Neural progenitor cell (in vitro differentiated cells): ENCODE measurements around the gene NBAS. TPM values are rescaled to one million over a fixed set of nuclear protein-coding genes. Genes with fewer than 3 reads are reported as not detected.

Experiments used
- DNase-seq: peaks from one replicate; pipeline ENCODE4 v3.0.0-alpha.2; 2016; ENCODE audit warnings: low spot score
- H2AFZ ChIP-seq: fragments of 200-600 bp; sonication (generic); replicated peaks from 2 replicates; pipeline ENCODE4 v1.6.1; 2016; ENCODE audit warnings: antibody characterized with exemption
- H3F3A ChIP-seq: fragments of 200-600 bp; sonication (generic); 2 replicates; pipeline ENCODE4 v1.6.1; 2016; ENCODE audit warnings: antibody characterized with exemption, low read depth
- H3K27ac ChIP-seq: fragments of 200-600 bp; sonication (generic); 2 replicates; pipeline ENCODE4 v1.5.1; 2016; ENCODE audit warnings: mild to moderate bottlenecking
- H3K27me3 ChIP-seq: fragments of 200-600 bp; sonication (generic); 2 replicates; pipeline ENCODE4 v1.6.1; 2016; ENCODE audit warnings: mild to moderate bottlenecking, moderate library complexity
- H3K36me3 ChIP-seq: fragments of 200-600 bp; sonication (generic); 2 replicates; pipeline ENCODE4 v1.5.1; 2016
- H3K4me1 ChIP-seq: fragments of 200-600 bp; sonication (generic); 2 replicates; pipeline ENCODE4 v1.6.1; 2016; ENCODE audit warnings: mixed run types
- H3K4me2 ChIP-seq: fragments of 200-600 bp; sonication (generic); 2 replicates; pipeline ENCODE4 v1.6.1; 2016
- H3K4me3 ChIP-seq: fragments of 200-600 bp; sonication (generic); 2 replicates; pipeline ENCODE4 v1.5.1; 2016
- H3K79me2 ChIP-seq: fragments of 200-600 bp; sonication (generic); 2 replicates; pipeline ENCODE4 v1.6.1; 2016; ENCODE audit warnings: low read depth
- H3K9ac ChIP-seq: fragments of 200-600 bp; sonication (generic); 2 replicates; pipeline ENCODE4 v1.6.1; 2016
- H3K9me3 ChIP-seq: fragments of 200-600 bp; sonication (generic); 2 replicates; pipeline ENCODE4 v1.5.1; 2016; ENCODE audit warnings: low read depth
- H4K20me1 ChIP-seq: fragments of 200-600 bp; sonication (generic); 2 replicates; pipeline ENCODE4 v1.6.1; 2016; ENCODE audit warnings: low read depth
- H3K27ac Mint-ChIP-seq: 3 replicates; pipeline ENCODE4 v1.8.0; 2021; ENCODE audit warnings: mixed read lengths
- H3K27me3 Mint-ChIP-seq: 2 replicates; pipeline ENCODE4 v1.8.0; 2022; ENCODE audit warnings: low read depth, mild to moderate bottlenecking, inconsistent platforms, moderate library complexity, mixed read lengths; ENCODE audit not compliant: insufficient read depth
- H3K36me3 Mint-ChIP-seq: 3 replicates; pipeline ENCODE4 v1.8.0; 2021; ENCODE audit warnings: mixed read lengths
- H3K4me1 Mint-ChIP-seq: 3 replicates; pipeline ENCODE4 v1.8.0; 2021; ENCODE audit warnings: mixed read lengths
- H3K4me3 Mint-ChIP-seq: 3 replicates; pipeline ENCODE4 v1.8.0; 2021; ENCODE audit warnings: mild to moderate bottlenecking, moderate library complexity, mixed read lengths
- H3K9me3 Mint-ChIP-seq: 3 replicates; pipeline ENCODE4 v1.8.0; 2020; ENCODE audit warnings: mixed read lengths
- CTCF ChIP-seq: fragments of 200-600 bp; sonication (generic); IDR thresholded peaks from 2 replicates; pipeline ENCODE4 v1.5.1; 2017; ENCODE audit warnings: antibody characterized with exemption, mild to moderate bottlenecking
- EZH2 ChIP-seq: fragments of 200-600 bp; sonication (generic); IDR thresholded peaks from 2 replicates; pipeline ENCODE4 v1.6.1; 2017; ENCODE audit warnings: antibody characterized with exemption, mild to moderate bottlenecking, moderate library complexity
- EZH2phosphoT487 ChIP-seq: fragments of 200-600 bp; sonication (generic); IDR thresholded peaks from 2 replicates; pipeline ENCODE4 v1.6.1; 2017; ENCODE audit warnings: antibody characterized with exemption
- total RNA-seq: library from RNA; depleted of rRNA; stranded (reverse); fragments of >200 nt; gene quantifications from 2 replicates; pipeline ENCODE4 v1.2.3, GENCODE V29; 2015; ENCODE audit warnings: low replicate concordance

The NBAS gene
- total RNA-seq, 1 donor from 2014 or later = 58.0 TPM

GRCh38 chr2:15435474-15435873 lies 125.7 kb downstream of the NBAS start:
- H3K9me3 Mint-ChIP-seq = peaks cover 6% of the 10 kb centered on the region
- Histone ChIP-seq H3K4me2 (no peak overlapping the region), H3K9me3 (no peaks in the 10 kb centered on the region), H3F3A (peaks cover 8% of the 10 kb centered on the region), H3K4me3 (no peak overlapping the region), H3K4me1 (peaks cover 19% of the 10 kb centered on the region), H3K36me3 (no peaks in the 10 kb centered on the region), H3K79me2 (no peaks in the 10 kb centered on the region), H2AFZ (no peak overlapping the region), H4K20me1 (no peaks in the 10 kb centered on the region), H3K27me3 (no peaks in the 10 kb centered on the region), H3K27ac (no peak overlapping the region), H3K9ac (no peak overlapping the region)
- H3K27ac Mint-ChIP-seq = no peak overlapping the region
- no peaks in the 10 kb centered on the region for H3K27me3 Mint-ChIP-seq
- no peaks in the 10 kb centered on the region for H3K36me3 Mint-ChIP-seq
- H3K4me1 Mint-ChIP-seq = peaks cover 11% of the 10 kb centered on the region
- no peak for DNase-seq
- TF ChIP-seq EZH2 (no peak), CTCF (no peak), EZH2phosphoT487 (no peak)
- H3K4me3 Mint-ChIP-seq = no peak overlapping the region

- Mint-ChIP-seq H3K27me3 (no peaks in the 10 kb centered on the region), H3K27ac (no peak overlapping the region), H3K4me1 (peaks cover 2% of the 10 kb centered on the region), H3K9me3 (no peaks in the 10 kb centered on the region), H3K4me3 (no peak overlapping the region), H3K36me3 (no peaks in the 10 kb centered on the region)
- no peaks in the 10 kb centered on the region for H3K9me3 ChIP-seq
- no peaks in the 10 kb centered on the region for H3K27me3 ChIP-seq
- H3K27ac ChIP-seq = no peak overlapping the region
- TF ChIP-seq EZH2phosphoT487 (no peak), CTCF (no peak), EZH2 (no peak)
- no peak for DNase-seq
- H3K4me1 ChIP-seq = peaks cover 9% of the 10 kb centered on the region
- H3K79me2 ChIP-seq = no peaks in the 10 kb centered on the region
- no peak overlapping the region for H3K4me3 ChIP-seq
- H3K4me2 ChIP-seq = no peak overlapping the region
- H2AFZ ChIP-seq = no peak overlapping the region
- no peak overlapping the region for H3K9ac ChIP-seq
- no peaks in the 10 kb centered on the region for H4K20me1 ChIP-seq
- no peaks in the 10 kb centered on the region for H3F3A ChIP-seq
- no peaks in the 10 kb centered on the region for H3K36me3 ChIP-seq
Measured at GRCh38 chr2:15432642-15433256, 128.4 kb downstream of the NBAS start.

GRCh38 chr2:15429032-15429431 lies 132.1 kb downstream of the NBAS start:
- no peaks in the 10 kb centered on the region for H3K9me3 ChIP-seq
- no peaks in the 10 kb centered on the region for H3K27me3 ChIP-seq
- H3F3A ChIP-seq = no peaks in the 10 kb centered on the region
- Mint-ChIP-seq H3K27me3 (peaks cover 2% of the 10 kb centered on the region), H3K27ac (no peak overlapping the region), H3K4me3 (no peak overlapping the region), H3K9me3 (no peaks in the 10 kb centered on the region), H3K36me3 (peaks cover 3% of the 10 kb centered on the region), H3K4me1 (peaks cover 16% of the 10 kb centered on the region)
- H3K4me2 ChIP-seq = no peak overlapping the region
- H3K4me3 ChIP-seq = no peak overlapping the region
- no peak for TF ChIP-seq EZH2
- TF ChIP-seq CTCF = no peak
- TF ChIP-seq EZH2phosphoT487 = no peak
- no peaks in the 10 kb centered on the region for H3K79me2 ChIP-seq
- H3K4me1 ChIP-seq = peaks cover 18% of the 10 kb centered on the region
- H3K9ac ChIP-seq = no peak overlapping the region
- H3K27ac ChIP-seq = no peak overlapping the region
- no peaks in the 10 kb centered on the region for H3K36me3 ChIP-seq
- no peak for DNase-seq
- no peak overlapping the region for H2AFZ ChIP-seq
- peaks cover 5% of the 10 kb centered on the region for H4K20me1 ChIP-seq
